ENCODE measurements around the gene GNE. TPM values are rescaled to one million over a fixed set of nuclear protein-coding genes. Genes with fewer than 3 reads are reported as not detected.
"Not testable (repeated sequence)": the region's sequence is repeated elsewhere in the genome, so short reads cannot be mapped to it uniquely, and the experiment has no call there.

The GNE gene
- total RNA-seq, 1 experiment from 2014 or later = 4.6 TPM

GRCh38 chr9:36275060-36275459 is 16.8 kb upstream of the GNE start (continued):
- TF ChIP-seq E2F5 (CRISPR knock-in tag; IDR thresholded peaks at IDR 0.05) (no peak), AFF4 (CRISPR knock-in tag; IDR thresholded peaks at IDR 0.05; ENCODE audit: borderline replicate concordance) (no peak), JAZF1 (CRISPR knock-in tag; IDR thresholded peaks at IDR 0.05) (no peak)

- H3K4me3 Mint-ChIP-seq; H3K9me3 Mint-ChIP-seq; H3K4me1 Mint-ChIP-seq; POLR2A ChIA-PET; H3K27ac Mint-ChIP-seq; ATAC-seq; DNase-seq (ENCODE audit: low spot score); CTCF ChIA-PET; H3K36me3 Mint-ChIP-seq; H3K27me3 Mint-ChIP-seq (ENCODE audit: low read depth): not testable (repeated sequence)
Measured at GRCh38 chr9:36273354-36273753, 15.1 kb upstream of the GNE start.

GRCh38 chr9:36268007-36268427 is 9.8 kb upstream of the GNE start:
- ChIA-PET POLR2A (interaction anchor here (0.6 kb wide), 1 partner anchor 139 kb away, joined by 3 read pairs; no protein-coding TSS in a partner anchor), CTCF (interaction anchor here (1.0 kb wide), 1 partner anchor 61 kb away, joined by 3 read pairs; no protein-coding TSS in a partner anchor)
- Mint-ChIP-seq H3K27me3 (ENCODE audit: low read depth) (no peaks in the 10 kb centered on the region), H3K4me1 (no peaks in the 10 kb centered on the region), H3K36me3 (0 out of 2 replicates have a peak, but pooled peaks cover 5% of the 10 kb centered on the region), H3K27ac (no peak overlapping the region), H3K4me3 (no peak overlapping the region), H3K9me3 (peaks cover 17% of the 10 kb centered on the region)
- ATAC-seq = no peak
- no peak for DNase-seq (ENCODE audit: low spot score)
- no peak for TF ChIP-seq ZNF317 (CRISPR knock-in tag; IDR thresholded peaks at IDR 0.05; ENCODE audit: borderline replicate concordance, low read depth)

- Mint-ChIP-seq H3K27ac (no peak overlapping the region), H3K4me1 (no peaks in the 10 kb centered on the region), H3K9me3 (peaks cover 17% of the 10 kb centered on the region), H3K4me3 (no peak overlapping the region), H3K36me3 (0 out of 2 replicates have a peak, but pooled peaks cover 5% of the 10 kb centered on the region), H3K27me3 (ENCODE audit: low read depth) (no peaks in the 10 kb centered on the region)
- CTCF ChIA-PET = interaction anchor here (1.4 kb wide), 1 partner anchor 64 kb away, joined by 3 read pairs; no protein-coding TSS in a partner anchor
- ATAC-seq (no peak), DNase-seq (ENCODE audit: low spot score) (no peak)
- POLR2A ChIA-PET = no interaction called here
- TF ChIP-seq ELF4 (CRISPR knock-in tag; IDR thresholded peaks at IDR 0.05; ENCODE audit: low read depth) (no peak), ZNF121 (CRISPR knock-in tag; IDR thresholded peaks at IDR 0.05) (no peak), NFATC4 (CRISPR knock-in tag; IDR thresholded peaks at IDR 0.05) (no peak), E2F4 (CRISPR knock-in tag; IDR thresholded peaks at IDR 0.05; ENCODE audit: borderline replicate concordance, low read depth) (no peak), NFYB (CRISPR knock-in tag; conservative IDR thresholded peaks at IDR 0.05; ENCODE audit: low read depth) (no peak), OVOL2 (CRISPR knock-in tag; IDR thresholded peaks at IDR 0.05; ENCODE audit: borderline replicate concordance) (no peak), HMGA2 (CRISPR knock-in tag; IDR thresholded peaks at IDR 0.05) (no peak), ZNF416 (CRISPR knock-in tag; IDR thresholded peaks at IDR 0.05) (no peak)
Measured at GRCh38 chr9:36264896-36265295, 6.6 kb upstream of the GNE start.
